Measurements from ENCODE around the gene MOGAT3. TPM values are rescaled to one million over a fixed set of nuclear protein-coding genes. Genes with fewer than 3 reads are reported as not detected.

MOGAT3 gene
- total RNA-seq, 1 experiment from 2014 or later = 0.15 TPM

GRCh38 chr7:101165958-101166647 is 34.7 kb downstream of the MOGAT3 start:
- peaks cover 63% of the 10 kb centered on the region for H3K27me3 Mint-ChIP-seq (ENCODE audit: low read depth)
- Histone ChIP-seq H3K56ac (ENCODE audit: insufficient read length, low read depth, low read length) (no peak overlapping the region), H2AFZ (ENCODE audit: low read length) (no peak overlapping the region)

More at GRCh38 chr7:101165958-101166647, 34.7 kb downstream of the MOGAT3 start:
- no peak overlapping the region for H2BK15ac ChIP-seq (ENCODE audit: low read depth, low read length)
- no peak overlapping the region for H2AK5ac ChIP-seq (ENCODE audit: insufficient read length, low read length)
- peak; percentile 71 for DNase-seq
- H2BK20ac ChIP-seq (ENCODE audit: low read depth, low read length, poor library complexity, severe bottlenecking) = no peak overlapping the region
- Mint-ChIP-seq H3K27ac (peak overlapping the region in 2 of 3 experiments; percentile 0 to 74; a peak in 3 of 7 replicates), H3K36me3 (ENCODE audit: insufficient read depth in 1 of 3, low read depth in 3 of 3) (no peaks in the 10 kb centered on the region), H3K9me3 (no peaks in the 10 kb centered on the region), H3K4me3 (peak overlapping the region; percentile 82 to 87), H3K4me1 (peaks cover 58 to 70% of the 10 kb centered on the region in 2 experiments)
- H4K91ac ChIP-seq (ENCODE audit: insufficient read length, low read depth, low read length) = no peak overlapping the region
- H3K4ac ChIP-seq (ENCODE audit: low read depth, low read length) = no peak overlapping the region
- no peak overlapping the region for H4K8ac ChIP-seq (replicated peaks; ENCODE audit: insufficient read length, low read depth, low read length)
- H3K23me2 ChIP-seq (ENCODE audit: insufficient read length, low read depth, low read length, poor library complexity, severe bottlenecking) = peaks cover 50% of the 10 kb centered on the region
- no peaks in the 10 kb centered on the region for H3K9me3 ChIP-seq (ENCODE audit: control insufficient read depth, low read depth, low read length)
- no peaks in the 10 kb centered on the region for H4K20me1 ChIP-seq (ENCODE audit: control insufficient read depth, insufficient read depth, insufficient read length)
- H3K27me3 ChIP-seq (ENCODE audit: insufficient read depth, low read length) = peaks cover 23% of the 10 kb centered on the region
- H3T11ph ChIP-seq (ENCODE audit: low read length) = no peak overlapping the region
- H3K9ac ChIP-seq (ENCODE audit: extremely low read depth, insufficient read length, low read length) = no peak overlapping the region
- H3K18ac ChIP-seq (ENCODE audit: insufficient read length, low read depth, low read length) = no peak overlapping the region
- H3K23ac ChIP-seq (ENCODE audit: insufficient read length, low read depth, low read length) = no peak overlapping the region
- no CpG with 5 or more reads among the region's 38 CpGs for WGBS (ENCODE audit: extremely low coverage, insufficient read length, low lambda C conversion rate)
- no peak overlapping the region for H4K5ac ChIP-seq (ENCODE audit: insufficient read length, low read depth, low read length)
- H3K4me1 ChIP-seq (ENCODE audit: insufficient read depth, low read length) = peaks cover 20% of the 10 kb centered on the region; the same call in 1 of the 2 replicates
- no peak overlapping the region for H3K27ac ChIP-seq (ENCODE audit: insufficient read length, low read depth, low read length)
- H2BK5ac ChIP-seq (ENCODE audit: insufficient read length, low read length) = no peak overlapping the region
- no peak overlapping the region for H2BK120ac ChIP-seq (ENCODE audit: low read depth, low read length, poor library complexity, severe bottlenecking)
- no peaks in the 10 kb centered on the region for H3K79me2 ChIP-seq (ENCODE audit: insufficient read depth, low read length)
- H2BK12ac ChIP-seq (ENCODE audit: insufficient read length, low read depth, low read length) = no peak overlapping the region
- H3K14ac ChIP-seq (ENCODE audit: insufficient read depth, low read length) = no peak overlapping the region
- H3K4me2 ChIP-seq (ENCODE audit: insufficient read depth, insufficient read length, low read length) = peak overlapping the region; percentile 63
- no peaks in the 10 kb centered on the region for H3K79me1 ChIP-seq (ENCODE audit: insufficient read depth, low read depth, low read length, poor library complexity, severe bottlenecking)
- TF ChIP-seq, protein P1, sequence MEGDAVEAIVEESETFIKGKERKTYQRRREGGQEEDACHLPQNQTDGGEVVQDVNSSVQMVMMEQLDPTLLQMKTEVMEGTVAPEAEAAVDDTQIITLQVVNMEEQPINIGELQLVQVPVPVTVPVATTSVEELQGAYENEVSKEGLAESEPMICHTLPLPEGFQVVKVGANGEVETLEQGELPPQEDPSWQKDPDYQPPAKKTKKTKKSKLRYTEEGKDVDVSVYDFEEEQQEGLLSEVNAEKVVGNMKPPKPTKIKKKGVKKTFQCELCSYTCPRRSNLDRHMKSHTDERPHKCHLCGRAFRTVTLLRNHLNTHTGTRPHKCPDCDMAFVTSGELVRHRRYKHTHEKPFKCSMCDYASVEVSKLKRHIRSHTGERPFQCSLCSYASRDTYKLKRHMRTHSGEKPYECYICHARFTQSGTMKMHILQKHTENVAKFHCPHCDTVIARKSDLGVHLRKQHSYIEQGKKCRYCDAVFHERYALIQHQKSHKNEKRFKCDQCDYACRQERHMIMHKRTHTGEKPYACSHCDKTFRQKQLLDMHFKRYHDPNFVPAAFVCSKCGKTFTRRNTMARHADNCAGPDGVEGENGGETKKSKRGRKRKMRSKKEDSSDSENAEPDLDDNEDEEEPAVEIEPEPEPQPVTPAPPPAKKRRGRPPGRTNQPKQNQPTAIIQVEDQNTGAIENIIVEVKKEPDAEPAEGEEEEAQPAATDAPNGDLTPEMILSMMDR (conservative IDR thresholded peaks at IDR 0.05) = no peak
